ENCODE data around the gene CCDC142.
A peak's percentile ranks its signal among the peaks of the same experiment; 100 is the strongest.
"Not testable (repeated sequence)": the region's sequence is repeated elsewhere in the genome, so short reads cannot be mapped to it uniquely, and the experiment has no call there.

The CCDC142 gene

GRCh38 chr2:74464406-74464805 lies 18.4 kb downstream of the CCDC142 start:
- no peak for DNase-seq (ENCODE audit: low read depth in 2 of 2)

DNA sequence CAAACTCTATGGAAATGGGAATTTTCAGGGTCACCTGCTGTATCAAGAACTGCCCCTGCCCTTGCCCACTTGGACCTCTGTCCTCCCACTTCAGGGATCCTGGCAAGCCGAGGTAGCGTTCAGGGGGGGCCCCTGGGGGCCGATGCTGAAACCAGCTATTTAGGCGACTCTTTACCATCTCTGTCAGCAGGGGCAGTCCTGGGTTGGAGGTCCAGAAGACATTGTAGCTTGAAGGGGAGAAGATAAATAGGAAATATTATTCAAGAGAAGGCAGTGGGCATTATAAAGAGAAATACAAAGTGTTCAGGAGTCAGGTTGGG lies 20.1 kb downstream of the CCDC142 start:
- no peak for DNase-seq (ENCODE audit: low read depth in 2 of 2)

GRCh38 chr2:74462054-74462785 lies 20.6 kb downstream of the CCDC142 start:
- no peak for DNase-seq (ENCODE audit: low read depth in 2 of 2)

DNA sequence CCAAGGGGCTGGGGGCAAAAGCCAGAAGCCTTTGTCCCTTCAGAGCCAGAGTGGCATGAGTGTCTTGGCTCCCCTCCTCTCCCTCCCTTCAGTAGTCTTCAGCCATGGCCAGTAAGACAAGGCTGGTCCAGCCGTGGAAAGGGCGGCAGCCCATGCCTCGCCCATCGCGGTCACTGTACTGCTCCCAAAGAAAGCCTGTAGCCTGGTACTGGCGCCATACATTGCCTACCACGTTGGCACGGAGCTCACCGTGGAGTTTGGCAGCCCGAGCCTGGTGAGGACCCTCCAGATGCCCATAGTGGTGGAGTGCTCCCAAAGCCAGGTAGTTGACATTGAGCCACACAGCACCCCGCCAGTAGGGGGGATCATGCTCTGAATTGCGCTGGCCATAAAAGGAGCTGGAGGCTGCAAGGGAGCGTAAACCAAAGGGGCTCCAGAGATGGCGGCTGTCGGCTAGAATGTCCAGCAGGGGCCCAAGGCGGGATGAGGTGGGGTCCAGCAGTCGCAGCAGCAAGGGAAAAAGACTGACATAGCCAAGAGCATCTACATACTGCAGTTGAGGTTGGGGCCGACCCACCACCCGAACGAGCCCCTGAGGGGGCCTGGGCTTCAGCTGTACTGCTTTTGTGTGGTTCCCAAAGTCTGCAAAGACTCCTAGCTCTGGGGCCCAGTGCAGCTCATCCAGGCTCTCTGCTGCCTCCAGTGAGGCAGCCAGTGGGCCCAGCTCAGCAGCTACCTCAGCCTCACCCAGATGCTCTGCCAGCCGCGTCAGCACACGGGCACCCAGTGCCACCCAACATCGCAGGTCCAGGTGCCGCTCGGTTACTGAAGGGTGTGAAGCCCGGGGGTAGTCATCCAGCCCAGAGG lies 21.4 kb downstream of the CCDC142 start:
- no peak for DNase-seq (ENCODE audit: low read depth in 2 of 2)

DNA sequence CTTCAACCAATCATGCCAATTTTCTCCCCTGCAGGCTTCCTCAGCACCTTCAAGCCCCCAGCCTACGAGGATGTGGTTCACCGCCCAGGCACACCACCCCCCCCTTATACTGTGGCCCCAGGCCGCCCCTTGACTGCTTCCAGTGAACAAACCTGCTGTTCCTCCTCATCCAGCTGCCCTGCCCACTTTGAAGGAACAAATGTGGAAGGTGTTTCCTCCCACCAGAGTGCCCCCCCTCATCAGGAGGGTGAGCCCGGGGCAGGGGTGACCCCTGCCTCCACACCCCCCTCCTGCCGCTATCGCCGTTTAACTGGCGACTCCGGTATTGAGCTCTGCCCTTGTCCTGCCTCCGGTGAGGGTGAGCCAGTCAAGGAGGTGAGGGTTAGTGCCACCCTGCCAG lies 22.6 kb downstream of the CCDC142 start:
- DNase-seq (ENCODE audit: low read depth in 2 of 2) = not testable (repeated sequence)

DNA sequence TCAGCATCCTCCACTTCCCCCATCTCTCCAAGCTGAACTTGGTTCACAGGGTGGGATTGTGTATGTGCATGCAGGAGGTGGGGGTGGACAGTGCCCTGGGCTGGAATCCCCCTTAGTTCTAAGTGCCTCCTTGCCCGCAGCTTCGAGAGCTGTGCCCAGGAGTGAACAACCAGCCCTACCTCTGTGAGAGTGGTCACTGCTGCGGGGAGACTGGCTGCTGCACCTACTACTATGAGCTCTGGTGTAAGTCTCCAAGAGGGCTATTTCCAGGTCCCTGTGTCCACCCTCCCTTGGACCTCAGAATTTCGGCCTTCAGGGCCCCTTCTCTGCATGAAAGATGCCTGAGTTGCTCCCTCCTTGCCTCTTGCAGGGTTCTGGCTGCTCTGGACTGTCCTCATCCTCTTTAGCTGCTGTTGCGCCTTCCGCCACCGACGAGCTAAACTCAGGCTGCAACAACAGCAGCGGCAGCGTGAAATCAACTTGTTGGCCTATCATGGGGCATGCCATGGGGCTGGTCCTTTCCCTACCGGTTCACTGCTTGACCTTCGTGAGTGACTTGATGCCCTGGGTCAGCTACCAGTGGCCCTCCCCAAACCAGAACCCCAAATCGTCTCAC lies 23.2 kb downstream of the CCDC142 start:
- DNase-seq (ENCODE audit: low read depth in 2 of 2) = not testable (repeated sequence)

DNA sequence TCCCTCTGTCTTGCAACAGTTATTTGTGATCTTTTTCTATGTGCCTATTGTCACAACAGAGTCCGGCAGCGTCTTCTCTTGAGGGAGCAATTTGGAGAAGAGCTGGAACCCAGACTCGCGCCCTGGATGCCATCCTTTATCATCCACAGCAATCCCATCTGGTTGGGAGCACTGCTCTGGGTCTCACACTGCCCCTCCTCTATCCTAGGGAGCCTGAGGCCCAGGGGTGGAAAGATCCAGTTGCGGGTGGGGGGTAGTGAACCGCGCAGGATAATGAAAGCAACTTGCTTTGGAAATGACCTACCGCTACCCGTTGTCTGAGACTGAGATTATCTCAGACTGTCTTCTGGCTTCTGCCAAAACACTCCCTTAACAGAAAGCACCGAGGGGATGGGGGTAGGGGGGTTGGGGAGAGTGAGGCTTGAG lies 23.8 kb downstream of the CCDC142 start:
- DNase-seq (ENCODE audit: low read depth in 2 of 2) = no peak

- peak; percentile 95 for DNase-seq (ENCODE audit: low read depth in 2 of 2)
Observed at GRCh38 chr2:74458132-74458937, 24.5 kb downstream of the CCDC142 start, which contains the start of gene WBP1. TSS of gene WBP1 (plus strand) at chr2:74458438. CDS start at chr2:74458603, 165 bp downstream.

- peak; percentile 58 to 70 for DNase-seq (ENCODE audit: low read depth in 2 of 2)
Observed at GRCh38 chr2:74457549-74458131, 25.2 kb downstream of the CCDC142 start.

- no peak for DNase-seq (ENCODE audit: low read depth in 2 of 2)
Observed at GRCh38 chr2:74457129-74457548, 25.7 kb downstream of the CCDC142 start.

DNA sequence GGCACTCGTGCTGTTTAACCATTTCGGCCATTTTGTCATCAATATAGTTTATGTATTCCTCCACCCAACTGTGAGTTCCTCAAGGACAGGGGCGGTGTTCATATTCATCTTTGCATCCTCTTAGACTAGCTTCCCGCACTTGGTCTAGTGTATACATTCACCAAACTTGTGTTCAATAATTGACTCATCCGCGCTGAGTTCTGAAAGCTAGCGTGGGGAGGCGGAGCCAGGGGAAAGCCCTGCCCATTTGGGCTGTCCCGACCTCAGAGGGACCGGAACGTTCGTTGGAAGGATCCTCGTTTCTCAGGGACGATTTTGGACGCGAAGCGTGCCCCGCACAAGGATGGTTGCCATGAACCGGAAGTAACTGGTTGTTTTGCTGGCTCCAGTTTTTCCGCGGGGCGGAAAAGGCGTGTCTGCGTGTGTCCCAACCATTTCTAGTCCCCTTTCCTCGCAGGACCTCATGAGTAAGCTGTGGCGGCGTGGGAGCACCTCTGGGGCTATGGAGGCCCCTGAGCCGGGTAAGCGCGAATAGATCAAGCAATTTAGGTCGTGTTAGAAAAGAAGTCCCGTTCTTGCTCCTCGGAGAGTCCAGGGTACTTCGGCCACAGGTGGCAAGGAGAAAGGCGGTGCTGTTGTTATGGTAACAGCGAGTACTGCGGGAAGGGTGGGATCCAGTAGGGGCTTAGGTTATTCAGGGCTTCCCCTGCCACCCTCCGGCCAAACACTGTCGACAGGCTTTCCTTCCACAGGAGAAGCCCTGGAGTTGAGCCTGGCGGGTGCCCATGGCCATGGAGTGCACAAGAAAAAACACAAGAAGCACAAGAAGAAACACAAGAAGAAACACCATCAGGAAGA lies 27.9 kb downstream of the CCDC142 start, which contains the start of gene INO80B:
Gene INO80B, plus strand, starts transcription at position 434 of the 858 bp plus-strand sequence. Its CDS starts 30 bp downstream, at position 464.
- DNase-seq (ENCODE audit: low read depth in 2 of 2) = peak; percentile 93 to 96

DNA sequence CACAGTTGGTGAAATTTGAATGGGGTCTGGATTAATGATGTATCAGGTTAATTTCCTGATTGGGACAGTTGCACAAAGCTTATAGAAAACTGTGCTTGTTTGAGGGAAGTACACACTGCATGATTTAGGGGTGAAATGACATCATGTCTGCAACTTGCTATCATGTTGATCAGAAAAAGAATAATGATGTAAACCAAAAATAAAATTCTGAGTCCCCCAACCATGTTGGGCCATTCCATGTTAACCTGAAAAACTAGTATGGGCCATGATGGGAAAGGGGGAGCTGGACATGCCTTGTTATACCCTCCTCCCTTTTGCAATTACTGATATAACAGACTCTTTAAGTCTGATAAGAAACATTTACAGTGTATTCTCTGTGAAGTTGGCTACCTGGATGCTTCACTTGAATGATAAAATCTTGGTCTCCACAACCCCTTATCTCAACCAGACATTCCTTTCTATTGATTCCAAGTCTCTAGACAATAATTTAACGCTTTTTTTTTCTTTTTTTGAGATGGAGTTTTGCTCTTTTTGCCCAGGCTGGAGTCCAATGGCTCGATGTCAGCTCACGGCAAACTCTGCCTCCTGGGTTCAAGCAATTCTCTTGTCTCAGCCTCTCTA lies 32.1 kb downstream of the CCDC142 start:
- DNase-seq (ENCODE audit: low read depth in 2 of 2) = no peak

DNA sequence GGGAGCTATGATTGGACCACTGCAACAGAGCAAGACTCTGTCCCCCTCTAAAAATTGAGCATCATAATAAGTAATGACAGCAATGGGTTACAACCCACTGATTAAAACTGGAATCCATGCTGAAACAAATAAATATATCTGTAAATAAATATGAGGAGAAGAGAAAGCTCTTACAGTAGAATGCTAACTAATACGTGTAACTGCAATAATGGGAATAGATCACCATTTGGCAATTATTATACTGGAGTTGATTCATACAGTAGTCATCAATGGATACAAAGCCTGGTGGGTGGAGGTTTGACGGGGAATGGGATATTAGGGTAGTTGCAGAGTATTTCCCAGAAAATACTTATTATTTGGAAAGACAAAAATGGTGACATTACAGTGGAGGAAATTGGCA lies 34.0 kb downstream of the CCDC142 start:
- no peak for DNase-seq (ENCODE audit: low read depth in 2 of 2)

DNA sequence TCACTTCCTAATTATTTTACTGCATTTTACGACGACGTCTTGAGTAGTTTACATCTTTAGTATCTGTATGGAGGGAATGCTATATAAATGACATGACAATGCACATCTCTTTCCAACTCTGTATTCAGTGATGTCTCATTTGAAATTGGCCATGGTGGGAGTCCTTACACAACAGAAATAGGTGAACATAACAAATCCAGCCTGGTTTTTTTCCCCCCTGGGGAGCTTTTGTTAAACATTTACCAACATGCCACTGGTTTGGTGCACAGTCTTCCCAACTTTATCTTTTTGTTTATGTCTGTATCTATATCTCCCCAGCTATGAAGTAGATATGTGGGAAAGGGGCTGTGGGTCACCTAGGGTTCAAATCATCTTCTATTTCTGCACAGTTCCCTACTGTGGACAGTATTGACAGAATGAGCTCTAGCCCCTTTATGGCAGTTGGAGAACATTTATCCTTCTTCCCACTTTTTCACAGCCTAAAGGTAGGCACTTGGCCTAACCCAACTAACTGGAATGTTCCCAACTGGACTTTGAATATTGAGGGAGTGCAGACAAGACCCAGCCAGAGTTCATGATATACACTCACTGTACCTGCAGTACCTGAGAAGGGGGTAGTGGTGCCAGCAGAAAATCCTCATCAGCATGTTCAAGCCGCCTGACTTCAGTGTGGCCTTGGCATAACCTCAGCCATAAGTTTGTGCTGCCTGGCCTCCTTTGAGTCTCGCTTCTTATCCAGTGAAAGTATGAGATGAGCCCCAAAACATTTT lies 35.4 kb downstream of the CCDC142 start:
- no peak for DNase-seq (ENCODE audit: low read depth in 2 of 2)

- DNase-seq (ENCODE audit: low read depth in 2 of 2) = no peak
Observed at GRCh38 chr2:74444498-74445318, 38.1 kb downstream of the CCDC142 start.

DNA sequence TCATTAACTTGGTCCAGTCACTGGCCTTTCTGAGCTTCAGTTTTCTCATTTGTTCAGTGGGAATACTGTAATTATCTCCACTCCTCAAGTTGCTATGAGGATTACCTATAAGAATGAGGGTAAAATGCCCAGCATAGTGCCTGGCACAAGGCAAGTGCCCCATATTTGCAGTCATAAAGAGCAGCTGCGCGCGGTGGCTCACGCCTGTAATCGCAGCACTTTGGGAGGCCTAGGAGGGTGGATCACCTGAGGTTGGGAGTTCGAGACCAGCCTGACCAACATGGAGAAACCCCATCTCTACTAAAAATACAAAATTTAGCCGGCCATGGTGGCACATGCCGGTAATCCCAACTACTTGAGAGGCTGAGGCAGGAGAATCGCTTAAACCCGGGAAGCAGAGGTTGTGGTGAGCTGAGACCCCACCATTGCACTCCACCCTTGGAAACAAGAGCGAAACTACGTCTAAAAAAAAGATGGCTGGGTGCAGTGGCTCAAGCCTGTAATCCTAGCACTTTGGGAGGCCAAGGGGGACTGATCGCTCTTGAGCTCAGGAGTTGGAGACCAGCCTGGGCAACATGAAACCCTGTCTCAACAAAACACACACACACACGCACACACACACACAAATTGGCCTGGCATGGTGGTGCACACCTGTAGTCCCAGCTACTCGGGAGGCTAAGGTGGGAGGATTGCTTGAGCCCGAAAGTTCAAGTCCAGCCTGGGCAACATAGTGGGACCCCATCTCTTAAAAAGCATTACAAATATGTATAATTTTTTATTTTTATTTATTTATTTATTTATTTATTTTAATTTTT lies 40.1 kb downstream of the CCDC142 start:
- not testable (repeated sequence) for DNase-seq (ENCODE audit: low read depth in 2 of 2)
